Mesendoderm (in vitro differentiated cells): Measurements from ENCODE around the gene PKP4.
A peak's percentile ranks its signal among the peaks of the same experiment; 100 is the strongest.

Source experiments
- DNase-seq: peaks from one replicate; pipeline ENCODE4 v3.0.0; 2013
- H2AK5ac ChIP-seq: 2 replicates; pipeline ENCODE4 v1.6.1; 2013; ENCODE audit warnings: low read length, inconsistent platforms
- H2BK120ac ChIP-seq: 2 replicates; pipeline ENCODE4 v1.6.1; 2013; ENCODE audit warnings: low read depth, mild to moderate bottlenecking, low read length, moderate library complexity, mixed read lengths
- H2BK15ac ChIP-seq: replicated peaks from 2 replicates; pipeline ENCODE4 v1.6.1; 2013; ENCODE audit warnings: low read depth, mild to moderate bottlenecking, moderate library complexity
- H2BK5ac ChIP-seq: 2 replicates; pipeline ENCODE4 v1.6.1; 2013; ENCODE audit warnings: low read length, inconsistent platforms
- H3K18ac ChIP-seq: 2 replicates; pipeline ENCODE4 v1.6.1; 2013; ENCODE audit warnings: mild to moderate bottlenecking, low read length, mixed read lengths
- H3K23ac ChIP-seq: one replicate; pipeline ENCODE4 v1.6.1; 2013; ENCODE audit warnings: low read length
- H3K27ac ChIP-seq: 2 replicates; pipeline ENCODE4 v1.5.1; 2013; ENCODE audit warnings: low read depth, mild to moderate bottlenecking, inconsistent platforms, low read length, moderate library complexity
- H3K27me3 ChIP-seq: 2 replicates; pipeline ENCODE4 v1.6.1; 2013; ENCODE audit warnings: low read length, control low read depth, mild to moderate bottlenecking, inconsistent platforms; ENCODE audit not compliant: insufficient read depth, poor library complexity
- H3K36me3 ChIP-seq: 2 replicates; pipeline ENCODE4 v1.6.1; 2013; ENCODE audit warnings: low read length, inconsistent platforms; ENCODE audit not compliant: control insufficient read depth, insufficient read depth
- H3K4ac ChIP-seq: one replicate; pipeline ENCODE4 v1.6.1; 2013; ENCODE audit warnings: low read depth, mild to moderate bottlenecking, low read length, moderate library complexity
- H3K4me1 ChIP-seq: 2 replicates; pipeline ENCODE4 v1.6.1; 2013; ENCODE audit warnings: low read depth, low read length, inconsistent platforms; ENCODE audit not compliant: control insufficient read depth
- H3K4me2 ChIP-seq: 2 replicates; pipeline ENCODE4 v1.6.1; 2013; ENCODE audit warnings: low read length
- H3K4me3 ChIP-seq: 2 replicates; pipeline ENCODE4 v1.5.1; 2013; ENCODE audit warnings: mild to moderate bottlenecking, low read length
- H3K56ac ChIP-seq: one replicate; pipeline ENCODE4 v1.6.1; 2013; ENCODE audit warnings: low read length
- H3K79me1 ChIP-seq: 2 replicates; pipeline ENCODE4 v1.6.1; 2013; ENCODE audit warnings: low read length, inconsistent platforms
- H3K79me2 ChIP-seq: 2 replicates; pipeline ENCODE4 v1.6.1; 2013; ENCODE audit warnings: mild to moderate bottlenecking, low read length; ENCODE audit not compliant: control insufficient read depth, insufficient read depth
- H3K9ac ChIP-seq: 2 replicates; pipeline ENCODE4 v1.6.1; 2013; ENCODE audit warnings: low read length, inconsistent platforms
- H4K5ac ChIP-seq: one replicate; pipeline ENCODE4 v1.6.1; 2013; ENCODE audit warnings: low read length
- H4K8ac ChIP-seq: one replicate; pipeline ENCODE4 v1.6.1; 2013; ENCODE audit warnings: low read depth, mild to moderate bottlenecking, control low read depth, low read length, moderate library complexity
- WGBS: extraction: QIAGEN DNeasy Blood & Tissue Kit; methylation state at CpG from one replicate; pipeline ENCODE4 v1.1.7; 2013; ENCODE audit warnings: low lambda C conversion rate, missing lambda C conversion rate; ENCODE audit not compliant: insufficient coverage; ENCODE audit errors: extremely low coverage; 5-methylcytosine and 5-hydroxymethylcytosine counted together

Gene PKP4

GRCh38 chr2:158716121-158716791 is 259.5 kb downstream of the PKP4 start:
- Histone ChIP-seq H3K56ac (no peak overlapping the region), H2BK5ac (no peak overlapping the region), H3K79me2 (no peaks in the 10 kb centered on the region), H2BK120ac (no peak overlapping the region), H3K4ac (no peak overlapping the region), H4K5ac (no peak overlapping the region), H3K4me3 (no peak overlapping the region), H3K18ac (no peak overlapping the region), H3K9ac (no peak overlapping the region), H4K8ac (no peak overlapping the region), H3K23ac (no peak overlapping the region), H3K4me2 (no peak overlapping the region), H2AK5ac (no peak overlapping the region), H3K4me1 (no peaks in the 10 kb centered on the region), H2BK15ac (no peak overlapping the region), H3K27ac (no peak overlapping the region), H3K36me3 (no peaks in the 10 kb centered on the region), H3K27me3 (no peaks in the 10 kb centered on the region), H3K79me1 (no peaks in the 10 kb centered on the region)
- WGBS: no CpG with 5 or more reads among the region's 5 CpGs
- peak; percentile 8 for DNase-seq

GRCh38 chr2:158716921-158717320 is 260.2 kb downstream of the PKP4 start:
- peak; percentile 16 for DNase-seq
- Histone ChIP-seq H2BK5ac (no peak overlapping the region), H4K8ac (no peak overlapping the region), H3K9ac (no peak overlapping the region), H2BK120ac (no peak overlapping the region), H3K79me2 (no peaks in the 10 kb centered on the region), H2AK5ac (no peak overlapping the region), H3K56ac (no peak overlapping the region), H3K27me3 (no peaks in the 10 kb centered on the region), H3K4me1 (no peaks in the 10 kb centered on the region), H3K4me3 (no peak overlapping the region), H3K23ac (no peak overlapping the region), H2BK15ac (no peak overlapping the region), H4K5ac (no peak overlapping the region), H3K4ac (no peak overlapping the region), H3K79me1 (no peaks in the 10 kb centered on the region), H3K18ac (no peak overlapping the region), H3K27ac (no peak overlapping the region), H3K4me2 (no peak overlapping the region), H3K36me3 (no peaks in the 10 kb centered on the region)
- WGBS: no CpG with 5 or more reads among the region's 10 CpGs

GRCh38 chr2:158717366-158718195 is 260.8 kb downstream of the PKP4 start:
- Histone ChIP-seq H3K4me3 (no peak overlapping the region), H3K36me3 (no peaks in the 10 kb centered on the region), H3K27me3 (no peaks in the 10 kb centered on the region), H2AK5ac (no peak overlapping the region), H2BK15ac (no peak overlapping the region), H3K79me1 (no peaks in the 10 kb centered on the region), H3K9ac (no peak overlapping the region), H3K4me2 (no peak overlapping the region), H4K8ac (no peak overlapping the region), H3K56ac (no peak overlapping the region), H3K4me1 (no peaks in the 10 kb centered on the region), H4K5ac (no peak overlapping the region), H2BK5ac (no peak overlapping the region), H3K27ac (no peak overlapping the region), H3K4ac (no peak overlapping the region), H3K18ac (no peak overlapping the region), H3K23ac (no peak overlapping the region), H2BK120ac (no peak overlapping the region), H3K79me2 (no peaks in the 10 kb centered on the region)
- WGBS: no CpG with 5 or more reads among the region's 14 CpGs
- no peak for DNase-seq

GRCh38 chr2:158718196-158718585 is 261.4 kb downstream of the PKP4 start:
- H2AK5ac ChIP-seq: no peak overlapping the region
- no peak overlapping the region for H3K18ac ChIP-seq
- H3K9ac ChIP-seq: no peak overlapping the region
- H2BK15ac ChIP-seq: no peak overlapping the region
- H3K79me2 ChIP-seq: no peaks in the 10 kb centered on the region
- no peak overlapping the region for H4K5ac ChIP-seq
- no peak for DNase-seq
- no peak overlapping the region for H4K8ac ChIP-seq
- H3K4me1 ChIP-seq: no peaks in the 10 kb centered on the region
- no peaks in the 10 kb centered on the region for H3K79me1 ChIP-seq
- H2BK120ac ChIP-seq: no peak overlapping the region
- H3K56ac ChIP-seq: no peak overlapping the region
- H3K4me2 ChIP-seq: no peak overlapping the region
- no peaks in the 10 kb centered on the region for H3K36me3 ChIP-seq
- H3K27ac ChIP-seq: no peak overlapping the region
- H3K4ac ChIP-seq: no peak overlapping the region
- no peak overlapping the region for H3K4me3 ChIP-seq
- no peaks in the 10 kb centered on the region for H3K27me3 ChIP-seq
- no peak overlapping the region for H2BK5ac ChIP-seq
- no peak overlapping the region for H3K23ac ChIP-seq

- no peak overlapping the region for H2BK15ac ChIP-seq
- no peak for DNase-seq
- no peak overlapping the region for H3K18ac ChIP-seq
- H3K36me3 ChIP-seq: no peaks in the 10 kb centered on the region
- H3K9ac ChIP-seq: no peak overlapping the region
- H3K27ac ChIP-seq: no peak overlapping the region
- no peak overlapping the region for H2BK5ac ChIP-seq
- H2AK5ac ChIP-seq: no peak overlapping the region
- H4K8ac ChIP-seq: no peak overlapping the region
- no peak overlapping the region for H3K56ac ChIP-seq
- no peak overlapping the region for H3K4me3 ChIP-seq
- H3K4me1 ChIP-seq: no peaks in the 10 kb centered on the region
- H3K4me2 ChIP-seq: no peak overlapping the region
- H3K27me3 ChIP-seq: no peaks in the 10 kb centered on the region
- H3K4ac ChIP-seq: no peak overlapping the region
- no peak overlapping the region for H3K23ac ChIP-seq
- H4K5ac ChIP-seq: no peak overlapping the region
- no peak overlapping the region for H2BK120ac ChIP-seq
- WGBS: no CpG with 5 or more reads among the region's 5 CpGs
- no peaks in the 10 kb centered on the region for H3K79me2 ChIP-seq
- H3K79me1 ChIP-seq: no peaks in the 10 kb centered on the region
Observed at GRCh38 chr2:158718851-158719250, 262.1 kb downstream of the PKP4 start.
